PC-9 (cell line): ENCODE measurements around the gene DSCAML1.

Experiments used
- CTCF ChIP-seq: fragments of 200-600 bp; sonication (generic); conservative IDR thresholded peaks from 2 replicates; pipeline ENCODE4 v1.6.1; 2017; ENCODE audit warnings: mixed run types, antibody characterized with exemption, mild to moderate bottlenecking, moderate library complexity
- EZH2 ChIP-seq: fragments of 200-600 bp; sonication (generic); IDR thresholded peaks from 2 replicates; pipeline ENCODE4 v1.8.0; 2017; ENCODE audit warnings: antibody characterized with exemption, low read depth

GRCh38 chr11:117423046-117423575 lies 373.9 kb downstream of the DSCAML1 start:
- no peak for TF ChIP-seq CTCF
- no peak for TF ChIP-seq EZH2
